ENCODE measurements around the gene FER1L5.

DNA sequence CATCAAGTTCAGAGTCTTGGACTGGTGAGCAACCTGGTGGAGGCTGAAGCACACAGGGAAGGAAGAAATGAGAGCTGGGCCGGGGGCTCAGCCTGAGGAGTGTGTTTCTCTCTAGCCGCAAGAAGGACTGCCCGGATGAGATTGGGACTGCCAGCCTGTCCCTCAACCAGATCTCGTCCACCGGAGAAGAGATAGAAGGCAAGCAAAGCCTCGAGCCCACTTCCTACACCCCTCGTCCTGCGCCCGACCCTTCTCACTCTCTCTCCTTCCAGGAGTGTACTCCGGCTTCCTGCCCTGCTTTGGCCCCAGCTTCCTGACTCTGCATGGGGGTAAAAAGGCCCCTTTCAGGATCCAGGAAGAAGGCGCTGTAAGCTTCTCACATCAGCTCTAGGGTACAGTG lies 26.2 kb downstream of the FER1L5 start:
- TF ChIP-seq CTCF (IDR thresholded peaks at IDR 0.05; ENCODE audit: low read length), result no peak
- no peak for TF ChIP-seq EZH2 (optimal IDR thresholded peaks at IDR 0.05; ENCODE audit: low read depth, low read length)
- no peak for TF ChIP-seq EZH2phosphoT487 (IDR thresholded peaks at IDR 0.05; ENCODE audit: low read length)
